HL-60/S4 (cell line): Measurements from ENCODE around the gene ADCY5.

ENCODE experiments used
- in situ Hi-C: fragments of 300-500 bp; cut with MboI; formaldehyde crosslinking; loops from 2 replicates; pipeline ENCODE4 v1.14.3; 2022; ENCODE audit warnings: low sequenced_read_pairs

The ADCY5 gene

DNA sequence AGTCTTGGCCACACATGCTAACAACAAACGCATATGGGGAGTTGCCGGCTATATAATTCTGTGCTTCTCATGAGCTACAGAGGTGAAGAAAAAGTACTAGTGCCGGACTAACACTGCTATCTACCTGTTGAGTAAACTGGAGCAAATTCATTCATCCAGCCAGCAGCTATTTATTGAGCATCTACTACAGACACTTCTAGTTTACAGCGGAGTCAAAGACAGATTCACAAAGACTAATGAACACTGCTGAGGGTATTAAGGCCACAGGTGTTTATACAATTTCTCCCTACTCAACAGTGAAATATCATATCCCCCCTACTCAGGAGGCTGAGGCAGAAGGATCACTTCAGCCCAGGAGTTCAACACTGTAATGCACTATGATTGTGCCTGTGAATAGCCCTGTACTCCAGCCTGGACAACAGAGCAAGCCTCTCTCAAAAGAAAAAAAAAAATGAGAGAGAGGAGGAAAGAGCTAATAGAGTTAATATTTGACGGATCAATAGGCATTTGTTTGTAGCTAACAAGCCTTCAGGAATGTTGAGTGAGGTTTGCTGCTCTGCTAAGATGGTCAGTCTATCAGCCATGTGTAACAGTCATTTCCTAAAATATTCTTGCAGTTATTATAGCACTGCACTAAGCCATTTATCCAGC, 17.8 kb downstream of the ADCY5 start:
- in situ Hi-C loops: no loop called here

DNA sequence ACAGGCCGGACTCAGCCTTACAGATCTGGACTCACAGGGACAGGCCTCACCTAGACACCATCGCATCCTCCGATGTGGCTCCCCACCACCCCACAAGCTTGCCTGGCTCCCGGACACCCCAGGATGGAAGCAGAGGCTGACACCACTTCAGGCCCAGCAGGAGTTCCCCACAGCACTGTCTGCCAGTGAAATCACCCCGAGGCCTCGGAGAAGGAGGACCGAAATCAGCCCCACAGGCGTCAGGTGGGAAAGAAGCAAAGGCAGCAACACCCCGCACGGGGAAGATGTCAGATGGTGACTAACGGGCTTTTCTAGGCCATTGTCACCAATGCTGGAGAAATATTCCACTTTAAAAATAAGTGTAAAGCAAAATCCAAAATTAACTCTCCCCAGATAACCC, 18.6 kb downstream of the ADCY5 start:
- in situ Hi-C loops: no loop called here

DNA sequence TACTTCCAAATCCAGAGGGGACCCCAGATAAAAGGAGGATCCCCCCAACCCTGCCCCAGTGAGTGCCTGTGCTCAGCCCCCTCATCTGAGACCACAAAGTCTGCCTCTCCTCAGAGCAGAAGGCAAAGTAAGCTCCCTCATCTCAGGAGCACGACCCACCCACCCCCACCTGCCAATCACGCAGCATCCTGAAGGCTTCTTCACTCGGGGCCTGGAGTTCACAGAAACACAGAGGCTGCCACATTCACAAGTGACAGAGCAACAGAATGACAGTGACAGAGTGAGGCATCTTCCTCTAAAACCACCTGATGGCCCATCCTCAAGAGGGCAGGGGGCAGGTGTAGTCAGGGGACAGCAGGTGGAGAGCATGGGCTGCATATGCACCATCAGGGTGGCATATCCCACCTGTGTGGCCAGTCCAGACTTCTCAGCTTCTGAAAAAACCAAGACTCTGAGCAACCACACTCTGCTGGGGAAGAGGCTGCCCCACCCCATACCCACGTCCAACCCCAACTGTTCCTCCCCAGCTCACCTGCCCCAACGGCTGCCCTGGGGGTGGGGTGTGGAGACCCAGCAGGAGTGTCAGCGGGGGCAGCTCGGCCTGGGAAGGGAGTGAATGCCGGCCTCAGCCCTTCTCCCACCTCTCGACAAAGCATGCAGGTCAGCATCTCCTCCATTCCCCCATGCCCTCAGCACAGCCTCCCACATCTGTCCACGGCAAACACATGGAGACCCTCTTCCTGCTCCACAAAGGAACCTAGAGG, 19.3 kb downstream of the ADCY5 start:
- in situ Hi-C loops: no loop called here

DNA sequence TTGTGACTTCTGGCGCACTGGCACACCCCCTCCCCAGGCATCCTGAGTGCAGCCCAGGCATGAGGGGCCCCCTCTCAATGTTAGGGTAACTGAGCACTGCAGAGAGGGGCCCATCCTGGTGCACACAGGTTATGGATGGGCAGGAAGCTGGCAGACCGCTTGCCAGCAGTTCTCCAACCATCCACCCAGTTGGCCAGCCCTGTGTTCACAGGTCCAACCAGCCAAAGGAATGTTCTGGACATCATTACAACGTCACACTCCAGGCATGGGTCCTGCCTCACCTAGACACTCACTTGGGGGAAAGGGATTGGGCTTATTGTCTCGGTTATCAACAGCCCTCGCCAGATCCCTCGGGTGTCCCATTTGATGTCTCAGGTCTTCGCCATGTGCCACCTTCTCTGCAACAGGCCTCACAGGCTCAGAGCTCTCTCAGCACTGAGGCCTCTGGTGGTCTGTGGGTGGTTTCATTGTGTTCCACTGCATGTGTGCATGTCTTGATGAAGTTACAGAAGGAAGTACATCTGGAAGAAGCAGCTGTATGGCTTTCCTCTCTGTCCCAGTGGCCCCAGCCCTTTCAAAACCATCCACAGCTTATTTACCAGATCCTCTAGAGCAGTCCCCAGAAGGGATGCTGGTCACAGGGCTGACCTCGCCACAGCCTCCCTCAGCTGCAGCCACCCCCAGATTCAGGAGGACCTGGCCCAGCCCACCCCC, 23.7 kb downstream of the ADCY5 start:
- in situ Hi-C loops: no loop called here

DNA sequence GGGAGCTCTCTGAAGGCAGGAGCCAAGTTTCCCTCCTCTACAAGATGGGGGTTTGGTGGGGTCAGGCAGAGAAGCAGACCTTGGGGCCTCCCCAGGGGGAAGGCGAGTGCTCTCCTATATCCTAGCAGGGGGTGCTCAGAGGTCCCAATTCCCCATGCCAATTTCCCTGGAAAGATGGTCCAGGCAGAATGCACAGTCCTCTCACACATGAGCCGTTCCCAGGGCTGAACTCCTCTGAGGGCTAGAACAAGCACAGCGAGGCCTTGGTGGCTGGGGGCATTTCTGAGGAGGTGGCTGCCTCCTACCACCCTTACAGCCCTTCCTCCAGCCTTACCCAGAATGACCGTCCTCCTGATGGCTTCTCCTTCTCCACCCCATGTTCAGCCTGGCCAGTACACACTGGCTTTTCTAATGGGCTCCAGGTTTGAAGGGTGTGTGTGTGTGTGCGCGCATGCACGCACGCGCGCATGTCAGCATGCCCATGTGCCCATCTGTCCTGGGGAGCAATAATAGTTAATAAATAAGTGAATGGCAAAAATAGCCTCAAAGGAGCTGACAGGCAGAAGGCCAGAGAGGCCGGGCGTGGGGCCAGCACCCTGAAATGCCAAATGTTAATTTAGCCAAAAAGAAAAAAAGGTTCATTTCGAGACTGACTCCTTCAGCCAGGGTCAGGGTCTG, 24.4 kb downstream of the ADCY5 start:
- in situ Hi-C loops: no loop called here

DNA sequence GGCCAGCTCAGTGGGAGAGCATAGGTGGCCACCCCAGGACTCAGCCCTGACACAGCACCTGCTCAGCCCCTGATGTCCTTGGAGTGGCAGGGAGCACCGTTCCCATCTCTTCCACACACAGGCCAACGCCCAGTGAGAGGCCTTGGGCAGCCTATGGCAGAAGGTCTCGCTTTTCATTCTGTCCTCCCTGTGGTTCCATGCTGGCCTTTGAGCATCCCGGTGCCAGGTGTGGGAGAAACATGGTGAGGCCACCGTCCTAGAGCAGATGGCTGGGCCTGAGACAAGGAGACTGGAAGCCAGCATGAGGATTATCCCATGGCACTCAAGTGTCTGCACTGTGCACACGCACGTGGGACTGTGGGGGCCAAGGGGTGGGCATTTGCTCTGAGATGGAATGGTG, 25.1 kb downstream of the ADCY5 start:
- in situ Hi-C loops: no loop called here

DNA sequence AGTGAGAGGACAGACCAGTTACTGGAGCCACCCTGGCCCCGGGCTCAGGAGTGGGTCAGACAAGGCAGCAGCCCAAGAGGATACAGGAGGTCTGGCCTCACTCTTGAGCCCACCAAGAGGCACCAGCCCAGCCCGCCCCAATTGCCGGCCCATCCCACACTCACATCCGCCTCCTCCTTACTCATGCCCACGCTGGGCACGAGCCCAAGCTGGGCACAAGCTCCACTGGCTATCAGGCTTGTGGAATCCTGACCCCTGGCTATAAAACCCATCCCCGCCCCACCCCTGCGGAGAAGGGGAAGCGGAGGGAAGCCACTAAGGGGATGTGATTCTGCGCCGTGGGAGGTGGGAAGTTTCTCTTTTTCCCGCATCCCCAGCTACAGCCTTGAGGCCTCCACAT, 25.9 kb downstream of the ADCY5 start:
- in situ Hi-C loops: no loop called here

DNA sequence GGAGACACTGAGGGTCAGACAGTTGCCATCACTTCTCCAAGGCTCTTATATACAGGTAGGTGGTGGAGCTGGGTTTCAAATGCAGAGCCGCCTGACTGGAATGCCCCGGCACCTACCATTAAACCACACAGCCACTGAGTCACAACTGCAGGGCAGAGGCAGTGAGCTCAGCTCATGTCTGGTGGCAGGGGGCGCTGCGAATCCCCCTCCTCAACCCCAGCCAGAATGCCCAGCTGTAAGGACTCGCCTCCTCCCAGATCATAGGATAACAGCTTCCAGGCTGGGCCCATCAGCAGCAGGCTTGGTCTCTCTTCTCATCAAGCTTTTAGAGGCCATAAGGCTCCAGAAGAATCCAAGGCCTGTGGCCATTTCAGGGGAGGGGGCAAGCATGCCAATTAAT, 26.4 kb downstream of the ADCY5 start:
- in situ Hi-C loops: no loop called here

DNA sequence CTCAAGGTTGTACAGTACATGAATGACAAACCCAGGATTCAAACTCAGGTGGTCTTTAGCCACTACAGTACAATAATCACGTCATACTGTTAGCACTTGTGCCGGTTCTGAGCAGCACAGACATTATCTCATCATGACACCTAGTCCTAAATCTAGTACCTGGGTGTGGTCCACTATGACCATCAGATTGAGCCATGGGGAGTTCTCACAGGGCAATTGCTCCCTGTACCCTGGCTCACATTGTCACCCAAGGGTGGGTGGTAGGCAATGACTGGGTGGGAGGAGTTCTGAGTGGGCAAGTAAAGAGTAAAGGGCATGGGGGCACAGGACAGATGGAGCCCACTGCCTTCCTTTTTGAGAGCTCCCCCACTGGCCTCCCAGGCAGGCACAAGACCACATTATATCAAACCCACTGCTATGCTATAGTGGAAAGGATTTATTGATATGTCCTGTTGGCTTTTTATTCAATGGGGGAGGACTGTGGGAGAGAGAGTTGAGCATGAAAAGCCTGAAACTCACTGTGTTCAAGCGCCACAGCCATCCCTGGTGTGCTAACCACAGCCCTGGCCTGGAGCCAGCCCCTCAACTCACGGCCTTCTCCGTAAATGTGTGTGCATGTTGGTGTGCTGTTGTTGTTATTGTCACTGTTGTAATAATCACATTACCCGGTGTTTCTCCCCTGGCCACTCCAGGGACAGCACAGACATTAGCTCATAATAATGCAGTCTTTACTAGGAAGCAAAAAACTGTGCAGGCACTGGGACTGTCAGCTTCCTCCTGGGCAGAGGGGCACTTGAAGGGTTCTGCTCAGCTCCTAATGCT, 27.3 kb downstream of the ADCY5 start:
- in situ Hi-C loops: no loop called here

DNA sequence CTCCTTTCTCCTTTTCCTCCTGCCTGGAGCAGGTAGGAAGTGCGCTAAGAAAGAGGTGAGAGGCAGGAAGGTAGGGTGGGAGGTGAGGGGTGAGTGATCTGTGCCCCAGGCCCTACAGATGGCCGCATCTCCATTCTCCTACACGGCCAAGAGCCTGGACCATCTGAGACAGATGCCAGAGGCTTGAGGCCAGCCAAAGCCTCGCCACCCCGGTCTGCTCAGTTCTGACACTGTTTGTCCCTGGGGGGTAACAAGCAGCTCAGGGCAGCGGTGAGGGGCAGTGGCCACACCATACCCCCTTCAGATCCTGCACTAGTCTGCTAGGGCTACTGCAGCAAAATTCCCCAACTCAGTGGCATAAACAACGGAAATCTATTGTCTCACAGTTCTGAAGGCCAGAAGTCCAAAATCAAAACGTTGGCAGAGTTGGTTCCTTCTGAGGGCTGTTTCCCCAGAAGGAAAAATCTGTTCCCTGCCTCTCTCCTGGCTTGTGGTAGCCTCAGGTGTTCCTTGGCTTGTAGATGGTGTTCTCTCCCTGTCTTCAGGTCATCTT, 28.4 kb downstream of the ADCY5 start:
- in situ Hi-C loops: no loop called here

DNA sequence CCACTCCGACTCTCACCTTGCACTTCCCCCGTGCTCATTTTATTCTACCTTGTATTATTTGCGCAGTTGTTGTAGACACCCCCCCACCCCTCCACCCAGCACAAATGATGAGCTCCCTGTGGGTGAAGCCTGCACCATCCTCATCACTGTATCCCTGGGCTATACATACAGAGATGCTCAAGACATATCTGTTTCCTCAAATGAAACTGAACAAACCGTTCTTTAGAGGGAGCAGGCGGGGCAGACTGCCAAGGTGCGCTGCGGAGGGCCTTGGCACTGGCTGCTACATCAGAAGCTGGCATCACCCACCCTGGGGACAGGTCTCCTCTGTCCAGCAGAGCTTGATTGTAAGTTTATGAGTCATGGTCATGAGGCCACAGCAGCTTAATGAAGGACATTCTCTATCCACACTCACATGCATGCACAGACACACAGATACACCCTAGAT, 29.0 kb downstream of the ADCY5 start:
- in situ Hi-C loops: no loop called here

DNA sequence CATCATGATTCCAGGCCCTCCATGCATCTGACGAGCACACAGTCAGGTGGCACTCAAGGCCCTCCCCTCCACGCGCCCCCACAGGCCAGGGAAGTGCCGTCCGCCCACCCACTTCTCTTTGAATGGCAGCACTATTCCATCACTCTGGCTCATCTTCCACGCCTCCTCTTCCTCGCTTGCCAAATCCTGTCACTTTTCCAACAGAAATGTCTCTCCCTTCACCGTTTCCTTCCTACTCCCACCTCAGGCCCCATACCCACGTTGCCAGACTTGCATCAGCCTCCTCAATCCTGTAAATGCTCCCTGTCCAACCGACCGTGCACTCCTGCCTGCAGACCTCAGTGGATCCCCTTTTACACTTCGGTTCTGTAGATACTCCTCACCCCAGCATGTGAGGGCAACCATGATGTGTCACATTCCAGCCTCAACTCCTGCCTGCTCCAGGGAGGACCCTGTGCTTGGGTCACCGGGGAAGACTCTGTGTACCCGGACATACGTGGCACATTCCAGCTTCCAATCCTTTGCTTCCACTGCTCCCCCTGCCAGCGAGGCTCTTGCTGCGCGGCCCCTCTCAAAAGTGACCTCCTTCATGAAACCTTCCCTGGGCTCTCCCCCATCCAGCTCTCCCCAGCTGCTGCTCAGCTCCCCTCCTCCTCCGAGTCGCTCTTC, 29.6 kb downstream of the ADCY5 start:
- in situ Hi-C loops: no loop called here

DNA sequence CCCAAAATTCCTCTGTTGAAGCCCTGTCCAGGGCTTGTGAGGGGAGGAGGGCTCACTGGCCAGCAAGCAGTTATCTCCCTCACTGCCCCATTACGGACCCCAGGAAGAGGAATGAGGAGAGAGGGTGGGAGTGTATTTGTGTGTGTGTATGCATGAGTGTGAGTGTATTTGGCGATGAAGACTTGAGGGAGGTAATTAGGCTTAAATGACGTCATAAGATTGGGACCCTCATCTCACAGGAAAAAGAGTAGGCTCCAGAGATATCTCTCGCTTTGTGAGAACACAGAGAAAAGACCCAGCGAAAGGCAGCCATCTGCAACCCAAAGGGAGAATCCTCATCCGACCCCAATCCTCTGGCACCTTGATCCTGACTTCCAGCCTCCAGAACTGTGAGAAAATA, 32.2 kb downstream of the ADCY5 start:
- in situ Hi-C loops: no loop called here

DNA sequence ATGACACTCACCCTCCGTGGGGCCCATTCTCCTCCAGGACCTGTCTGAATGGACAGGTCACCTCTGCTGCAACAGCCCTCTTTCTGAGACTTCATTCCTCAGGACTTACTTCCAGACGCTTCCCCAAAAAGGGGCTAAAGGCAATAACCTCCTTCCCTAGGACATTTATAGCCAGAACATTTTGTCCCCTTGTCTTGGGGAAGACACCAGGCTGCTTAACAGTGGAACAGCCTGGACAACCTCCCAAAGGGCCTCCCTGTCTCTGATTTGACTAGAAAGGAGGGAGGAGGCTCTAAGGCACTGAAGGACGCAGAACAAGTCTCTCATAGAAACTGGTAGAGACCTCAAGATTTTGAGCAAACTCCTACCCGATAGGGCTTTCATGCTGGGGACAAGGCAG, 32.7 kb downstream of the ADCY5 start:
- in situ Hi-C loops: no loop called here

DNA sequence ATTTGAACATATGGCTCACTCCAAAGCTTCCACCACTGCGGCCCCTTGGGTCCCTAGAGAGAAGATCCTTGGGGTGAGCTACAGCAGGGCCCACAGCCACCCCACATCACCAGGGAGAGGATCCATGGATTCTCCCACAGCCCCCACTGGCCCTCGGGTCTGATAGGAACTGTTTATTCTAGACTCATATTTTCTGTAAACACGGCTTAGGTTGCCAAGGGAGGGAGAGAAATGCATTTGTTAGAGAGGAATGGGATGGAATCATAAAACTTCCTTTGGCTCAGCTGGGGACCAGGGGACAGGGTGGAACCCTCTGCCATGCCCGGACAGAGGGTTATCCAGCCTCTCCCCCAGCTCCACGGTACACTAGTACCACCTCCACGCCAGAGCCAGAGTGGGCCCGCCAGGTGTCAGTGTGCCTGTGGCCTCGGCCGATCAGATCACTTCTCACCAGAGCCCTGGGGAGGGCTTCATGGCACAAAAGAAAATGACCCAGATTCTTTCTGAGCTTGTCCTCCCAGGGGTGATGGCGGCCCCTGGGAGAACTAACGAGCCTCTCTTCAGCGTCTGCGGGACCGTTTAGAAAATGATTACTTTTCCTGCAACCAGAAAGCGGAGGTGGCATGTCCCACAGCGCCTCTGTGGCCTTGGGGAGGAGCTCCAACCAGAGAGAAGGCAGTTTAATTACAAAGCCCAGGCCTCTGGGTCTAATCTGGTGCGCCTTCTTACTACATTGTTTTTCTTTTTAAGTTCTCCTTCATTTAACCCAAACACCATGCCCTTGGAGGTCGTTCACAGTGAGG, 33.7 kb downstream of the ADCY5 start:
- in situ Hi-C loops: no loop called here

DNA sequence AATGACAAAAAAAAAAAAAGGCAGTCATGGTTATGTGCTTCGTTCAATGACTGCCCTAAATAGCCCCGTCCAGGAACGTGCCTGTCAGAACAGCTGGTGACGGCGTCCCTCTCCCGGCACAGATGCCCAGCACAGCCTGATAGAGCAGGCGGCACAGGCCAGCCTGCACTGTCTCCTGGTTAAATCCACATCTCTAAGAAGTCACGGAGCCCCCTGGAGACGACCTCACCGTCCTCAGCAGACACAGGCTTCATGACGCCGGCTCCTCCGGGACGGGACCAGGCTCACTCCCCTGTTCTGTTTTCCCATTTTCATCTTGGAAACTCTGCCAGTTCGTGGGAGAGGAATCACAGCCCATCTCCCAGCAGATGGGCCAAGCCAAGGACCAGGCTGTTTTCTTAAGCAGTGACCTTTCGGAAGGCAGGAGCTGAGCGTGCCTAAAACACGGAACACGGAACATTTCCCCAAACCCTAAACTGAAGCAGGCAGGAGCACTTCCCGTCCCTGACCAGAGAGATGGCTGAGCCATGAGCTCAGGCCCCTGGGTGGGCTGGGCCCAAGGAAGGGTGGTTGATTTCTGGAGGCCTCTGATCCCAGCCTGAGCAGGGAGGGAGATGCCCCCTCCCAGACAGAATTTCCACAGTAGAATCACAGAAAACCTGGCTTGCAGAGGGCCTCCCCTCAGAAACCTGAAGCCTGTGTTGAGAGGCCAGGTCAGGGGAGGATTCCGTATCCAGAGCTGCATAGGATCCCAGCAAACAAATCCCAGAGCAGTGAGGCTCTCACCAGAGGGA, 35.9 kb downstream of the ADCY5 start:
- in situ Hi-C loops: no loop called here

DNA sequence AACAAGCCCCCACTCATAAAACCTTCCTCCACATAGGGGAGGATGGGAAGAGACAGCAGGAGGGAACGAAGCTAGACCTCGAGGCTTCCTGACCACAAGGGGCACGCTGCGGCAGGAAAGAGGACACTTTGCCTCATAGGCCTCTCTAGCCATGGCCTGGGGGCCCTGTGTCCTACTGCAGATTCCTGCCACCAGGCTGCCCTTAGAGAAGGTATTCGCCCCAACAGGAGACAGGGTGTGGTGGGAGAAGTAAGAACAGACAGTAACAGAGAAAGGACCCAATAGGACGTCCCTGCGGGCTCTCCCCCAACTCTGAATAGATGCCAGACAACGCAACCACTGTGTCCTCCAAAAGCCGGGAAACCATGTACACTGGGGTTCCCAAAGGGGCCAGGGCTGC, 36.8 kb downstream of the ADCY5 start:
- in situ Hi-C loops: no loop called here

DNA sequence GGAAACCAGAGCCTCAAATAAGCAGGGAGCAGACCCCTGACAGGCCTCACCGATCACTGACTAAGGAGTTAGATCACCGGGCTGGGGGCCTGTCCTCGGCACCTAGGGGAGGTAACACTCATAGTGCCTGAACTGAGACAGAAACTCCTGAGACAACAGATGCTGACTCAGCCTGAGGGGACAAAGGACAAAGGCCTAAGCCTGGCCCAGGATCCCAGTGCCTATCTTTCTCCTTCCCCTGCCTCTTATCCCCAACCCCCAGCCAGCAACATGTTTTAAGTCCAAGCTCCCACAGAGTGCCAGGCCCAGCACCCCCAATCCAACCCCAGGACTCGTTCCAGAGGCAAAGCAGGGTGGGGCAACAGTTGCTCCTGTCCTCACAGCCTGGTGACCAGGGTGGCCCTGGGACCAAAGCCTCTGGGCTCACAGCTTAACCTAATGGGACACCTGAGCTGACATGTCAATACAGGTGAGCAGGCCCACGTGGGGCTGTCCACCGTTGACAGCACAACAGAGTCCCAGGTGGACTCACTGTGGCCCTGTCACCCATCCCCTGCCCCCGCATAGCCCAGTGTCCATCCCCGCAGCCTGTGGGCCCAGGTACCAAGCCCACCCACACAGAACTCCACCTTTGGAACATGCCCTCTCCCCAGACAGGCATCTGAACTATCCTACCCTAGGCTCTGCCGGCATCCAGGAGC, 37.4 kb downstream of the ADCY5 start:
- in situ Hi-C loops: no loop called here
